Colonic mucosa (tissue), 4 donors: ENCODE measurements around the gene FEV. TPM values are rescaled to one million over a fixed set of nuclear protein-coding genes. Genes with fewer than 3 reads are reported as not detected.

Source experiments
- DNase-seq: peaks from one replicate; pipeline ENCODE4 v3.0.0-alpha.2; 2020
- H3K27ac ChIP-seq: fragments of 200-600 bp; one replicate; pipeline ENCODE4 v1.8.0; 2021
- H3K27me3 ChIP-seq: fragments of 200-600 bp; one replicate; pipeline ENCODE4 v1.8.0; 2021
- H3K36me3 ChIP-seq: fragments of 200-600 bp; one replicate; pipeline ENCODE4 v1.8.0; 2021
- H3K4me1 ChIP-seq: fragments of 200-600 bp; one replicate; pipeline ENCODE4 v1.8.0; 2021; ENCODE audit warnings: mild to moderate bottlenecking
- H3K4me3 ChIP-seq: fragments of 200-600 bp; one replicate; pipeline ENCODE4 v1.8.0; 2021
- H3K9ac ChIP-seq, 2 donors: one replicate each; pipeline ENCODE4 v1.7.0; 2013; ENCODE audit warnings: control low read depth in 2 of 2, low read depth in 2 of 2, low read length in 2 of 2
- H3K9me3 ChIP-seq: fragments of 200-600 bp; one replicate; pipeline ENCODE4 v1.8.0; 2021
- CTCF ChIP-seq: fragments of 200-600 bp; IDR thresholded peaks from one replicate; pipeline ENCODE4 v1.8.0; 2022; ENCODE audit warnings: antibody characterized with exemption, mild to moderate bottlenecking
- intact Hi-C: fragments of 100-400 bp; cut with DNase I; formaldehyde crosslinking; loops from one replicate; pipeline ENCODE4 v1.14.1; 2022
- total RNA-seq, 2 donors: library from RNA; stranded (reverse); fragmentation: NEBNext Ultra II Directional in 1 of 2; extraction: Animal tissue kit (Norgen Biotek cat#: 25700) in 1 of 2; gene quantifications; one replicate each; pipeline ENCODE4 v1.2.1, GENCODE V29; 2021
- donor health status: healthy.
- donor health status: DM: no; HTN: no; CAD: no.
- donor health status: DM: no; HTN: no; CAD: no.

FEV gene
- total RNA-seq, 2 donors from 2014 or later = 2.9 to 6.5 TPM

- Histone ChIP-seq H3K27me3 (no peaks in the 10 kb centered on the region), H3K36me3 (no peaks in the 10 kb centered on the region), H3K27ac (no peak overlapping the region), H3K4me3 (no peak overlapping the region), H3K4me1 (no peaks in the 10 kb centered on the region), H3K9ac (no peak overlapping the region), H3K9me3 (no peaks in the 10 kb centered on the region)
- DNase-seq = no peak
- no peak for TF ChIP-seq CTCF
- intact Hi-C loops = no loop called here
Measured at GRCh38 chr2:219016721-219017120, 31.7 kb upstream of the FEV start.

- no peak for TF ChIP-seq CTCF
- Histone ChIP-seq H3K4me1 (no peaks in the 10 kb centered on the region), H3K27ac (no peak overlapping the region), H3K27me3 (no peaks in the 10 kb centered on the region), H3K9me3 (no peaks in the 10 kb centered on the region), H3K9ac (no peak overlapping the region), H3K36me3 (no peaks in the 10 kb centered on the region), H3K4me3 (no peak overlapping the region)
- intact Hi-C loops = no loop called here
- no peak for DNase-seq
Measured at GRCh38 chr2:219010873-219011272, 25.9 kb upstream of the FEV start.

GRCh38 chr2:219010162-219010756 lies 25.3 kb upstream of the FEV start:
- Histone ChIP-seq H3K9ac (no peak overlapping the region), H3K27ac (no peak overlapping the region), H3K9me3 (no peaks in the 10 kb centered on the region), H3K4me1 (no peaks in the 10 kb centered on the region), H3K4me3 (no peak overlapping the region), H3K27me3 (no peaks in the 10 kb centered on the region), H3K36me3 (no peaks in the 10 kb centered on the region)
- TF ChIP-seq CTCF = peak; percentile 28
- no peak for DNase-seq
- intact Hi-C loops = no loop called here

- Histone ChIP-seq H3K9ac (no peak overlapping the region), H3K27ac (no peak overlapping the region), H3K36me3 (no peaks in the 10 kb centered on the region), H3K4me3 (no peak overlapping the region), H3K4me1 (no peaks in the 10 kb centered on the region), H3K27me3 (no peaks in the 10 kb centered on the region), H3K9me3 (no peaks in the 10 kb centered on the region)
- intact Hi-C loops = no loop called here
- no peak for TF ChIP-seq CTCF
- DNase-seq = no peak
Measured at GRCh38 chr2:219009294-219009693, 24.3 kb upstream of the FEV start.

- Histone ChIP-seq H3K9me3 (no peaks in the 10 kb centered on the region), H3K4me1 (no peaks in the 10 kb centered on the region), H3K27ac (no peak overlapping the region), H3K36me3 (no peaks in the 10 kb centered on the region), H3K9ac (no peak overlapping the region), H3K27me3 (peaks cover 20% of the 10 kb centered on the region), H3K4me3 (no peak overlapping the region)
- intact Hi-C loops = no loop called here
- DNase-seq = no peak
- no peak for TF ChIP-seq CTCF
Measured at GRCh38 chr2:219003979-219004378, 19.0 kb upstream of the FEV start.
